Neural progenitor cell (in vitro differentiated cells): ENCODE data around the gene SLC38A1. TPM values are rescaled to one million over a fixed set of nuclear protein-coding genes. Genes with fewer than 3 reads are reported as not detected.
A peak's percentile ranks its signal among the peaks of the same experiment; 100 is the strongest.

Source experiments
- DNase-seq: peaks from one replicate; pipeline ENCODE4 v3.0.0-alpha.2; 2016; ENCODE audit warnings: low spot score
- H2AFZ ChIP-seq: fragments of 200-600 bp; sonication (generic); replicated peaks from 2 replicates; pipeline ENCODE4 v1.6.1; 2016; ENCODE audit warnings: antibody characterized with exemption
- H3F3A ChIP-seq: fragments of 200-600 bp; sonication (generic); 2 replicates; pipeline ENCODE4 v1.6.1; 2016; ENCODE audit warnings: antibody characterized with exemption, low read depth
- H3K27ac ChIP-seq: fragments of 200-600 bp; sonication (generic); 2 replicates; pipeline ENCODE4 v1.5.1; 2016; ENCODE audit warnings: mild to moderate bottlenecking
- H3K27me3 ChIP-seq: fragments of 200-600 bp; sonication (generic); 2 replicates; pipeline ENCODE4 v1.6.1; 2016; ENCODE audit warnings: mild to moderate bottlenecking, moderate library complexity
- H3K36me3 ChIP-seq: fragments of 200-600 bp; sonication (generic); 2 replicates; pipeline ENCODE4 v1.5.1; 2016
- H3K4me1 ChIP-seq: fragments of 200-600 bp; sonication (generic); 2 replicates; pipeline ENCODE4 v1.6.1; 2016; ENCODE audit warnings: mixed run types
- H3K4me2 ChIP-seq: fragments of 200-600 bp; sonication (generic); 2 replicates; pipeline ENCODE4 v1.6.1; 2016
- H3K4me3 ChIP-seq: fragments of 200-600 bp; sonication (generic); 2 replicates; pipeline ENCODE4 v1.5.1; 2016
- H3K79me2 ChIP-seq: fragments of 200-600 bp; sonication (generic); 2 replicates; pipeline ENCODE4 v1.6.1; 2016; ENCODE audit warnings: low read depth
- H3K9ac ChIP-seq: fragments of 200-600 bp; sonication (generic); 2 replicates; pipeline ENCODE4 v1.6.1; 2016
- H3K9me3 ChIP-seq: fragments of 200-600 bp; sonication (generic); 2 replicates; pipeline ENCODE4 v1.5.1; 2016; ENCODE audit warnings: low read depth
- H4K20me1 ChIP-seq: fragments of 200-600 bp; sonication (generic); 2 replicates; pipeline ENCODE4 v1.6.1; 2016; ENCODE audit warnings: low read depth
- H3K27ac Mint-ChIP-seq: 3 replicates; pipeline ENCODE4 v1.8.0; 2021; ENCODE audit warnings: mixed read lengths
- H3K27me3 Mint-ChIP-seq: 2 replicates; pipeline ENCODE4 v1.8.0; 2022; ENCODE audit warnings: low read depth, mild to moderate bottlenecking, inconsistent platforms, moderate library complexity, mixed read lengths; ENCODE audit not compliant: insufficient read depth
- H3K36me3 Mint-ChIP-seq: 3 replicates; pipeline ENCODE4 v1.8.0; 2021; ENCODE audit warnings: mixed read lengths
- H3K4me1 Mint-ChIP-seq: 3 replicates; pipeline ENCODE4 v1.8.0; 2021; ENCODE audit warnings: mixed read lengths
- H3K4me3 Mint-ChIP-seq: 3 replicates; pipeline ENCODE4 v1.8.0; 2021; ENCODE audit warnings: mild to moderate bottlenecking, moderate library complexity, mixed read lengths
- H3K9me3 Mint-ChIP-seq: 3 replicates; pipeline ENCODE4 v1.8.0; 2020; ENCODE audit warnings: mixed read lengths
- CTCF ChIP-seq: fragments of 200-600 bp; sonication (generic); IDR thresholded peaks from 2 replicates; pipeline ENCODE4 v1.5.1; 2017; ENCODE audit warnings: antibody characterized with exemption, mild to moderate bottlenecking
- EZH2 ChIP-seq: fragments of 200-600 bp; sonication (generic); IDR thresholded peaks from 2 replicates; pipeline ENCODE4 v1.6.1; 2017; ENCODE audit warnings: antibody characterized with exemption, mild to moderate bottlenecking, moderate library complexity
- EZH2phosphoT487 ChIP-seq: fragments of 200-600 bp; sonication (generic); IDR thresholded peaks from 2 replicates; pipeline ENCODE4 v1.6.1; 2017; ENCODE audit warnings: antibody characterized with exemption
- total RNA-seq: library from RNA; depleted of rRNA; stranded (reverse); fragments of >200 nt; gene quantifications from 2 replicates; pipeline ENCODE4 v1.2.3, GENCODE V29; 2015; ENCODE audit warnings: low replicate concordance

SLC38A1 gene
- total RNA-seq, 1 donor from 2014 or later, result 142 TPM

DNA sequence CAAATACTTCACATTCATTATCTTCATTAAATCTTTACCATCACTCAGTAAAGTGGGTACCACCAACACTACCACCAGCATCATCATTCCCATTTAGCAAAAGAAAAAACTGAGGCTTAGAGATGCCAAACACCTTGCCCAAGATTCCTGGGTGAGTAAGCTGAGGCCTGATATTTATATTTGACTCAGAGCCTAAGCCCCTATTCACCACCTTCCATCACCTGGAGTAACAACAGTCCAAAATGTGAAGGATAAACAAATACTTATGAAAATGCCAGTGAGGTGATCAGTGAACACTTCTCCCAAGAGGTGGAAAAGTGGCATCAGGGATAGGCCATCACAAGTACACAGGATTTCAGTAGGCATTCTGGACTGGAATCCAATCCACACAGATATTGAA, 3.7 kb downstream of the SLC38A1 start:
- Histone ChIP-seq H3K27me3 (no peaks in the 10 kb centered on the region), H3F3A (peaks cover 18% of the 10 kb centered on the region), H3K4me3 (peak overlapping the region; percentile 91), H2AFZ (no peak overlapping the region), H4K20me1 (peaks cover 66% of the 10 kb centered on the region), H3K4me1 (peaks cover 69% of the 10 kb centered on the region), H3K9me3 (no peaks in the 10 kb centered on the region), H3K9ac (no peak overlapping the region), H3K27ac (no peak overlapping the region), H3K4me2 (peak overlapping the region; percentile 99), H3K79me2 (peaks cover 100% of the 10 kb centered on the region), H3K36me3 (no peaks in the 10 kb centered on the region)
- Mint-ChIP-seq H3K27me3 (peaks cover 7% of the 10 kb centered on the region), H3K9me3 (peaks cover 2% of the 10 kb centered on the region), H3K4me1 (peaks cover 9% of the 10 kb centered on the region), H3K27ac (no peak overlapping the region), H3K36me3 (peaks cover 9% of the 10 kb centered on the region), H3K4me3 (no peak overlapping the region)
- TF ChIP-seq EZH2phosphoT487, result no peak
- no peak for TF ChIP-seq CTCF
- DNase-seq, result no peak

DNA sequence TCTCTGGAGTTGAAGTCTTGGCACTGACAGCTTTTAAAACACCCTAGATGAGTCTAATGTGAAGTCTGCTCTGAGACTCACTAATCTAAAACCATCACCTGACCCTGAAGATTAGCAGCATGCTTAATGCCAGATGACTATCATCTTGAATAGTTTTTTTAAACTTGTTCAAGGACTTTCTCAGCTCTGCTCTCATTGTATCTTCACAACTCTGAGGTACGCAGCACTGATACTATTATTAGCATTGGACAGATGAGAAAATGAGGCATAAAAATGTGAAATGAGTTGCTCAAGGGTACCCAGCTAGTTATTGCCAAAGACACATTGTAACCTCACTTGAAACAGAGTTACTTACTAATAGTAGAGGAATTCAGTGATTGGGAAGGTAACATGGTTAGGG, 4.8 kb downstream of the SLC38A1 start:
- peaks cover 67% of the 10 kb centered on the region for H3K4me1 ChIP-seq
- no peak overlapping the region for H3K27ac Mint-ChIP-seq
- no peak for DNase-seq
- peak overlapping the region; percentile 99 for H3K4me2 ChIP-seq
- no peaks in the 10 kb centered on the region for H3K36me3 ChIP-seq
- no peak overlapping the region for H3K9ac ChIP-seq
- H3K4me3 ChIP-seq, result peak overlapping the region; percentile 9
- peaks cover 8% of the 10 kb centered on the region for H3F3A ChIP-seq
- H2AFZ ChIP-seq, result no peak overlapping the region
- H3K9me3 ChIP-seq, result no peaks in the 10 kb centered on the region
- H4K20me1 ChIP-seq, result peaks cover 71% of the 10 kb centered on the region
- peaks cover 9% of the 10 kb centered on the region for H3K4me1 Mint-ChIP-seq
- H3K27me3 ChIP-seq, result no peaks in the 10 kb centered on the region
- TF ChIP-seq CTCF (no peak), EZH2phosphoT487 (no peak), EZH2 (no peak)
- peaks cover 7% of the 10 kb centered on the region for H3K27me3 Mint-ChIP-seq
- H3K79me2 ChIP-seq, result peaks cover 100% of the 10 kb centered on the region
- H3K36me3 Mint-ChIP-seq, result peaks cover 10% of the 10 kb centered on the region
- peak overlapping the region; percentile 31 for H3K27ac ChIP-seq
- peaks cover 3% of the 10 kb centered on the region for H3K9me3 Mint-ChIP-seq
- H3K4me3 Mint-ChIP-seq, result no peak overlapping the region

- DNase-seq, result no peak
Measured at GRCh38 chr12:46263140-46264016, 5.5 kb downstream of the SLC38A1 start.

More at GRCh38 chr12:46263140-46264016, 5.5 kb downstream of the SLC38A1 start:
- Histone ChIP-seq H3K9me3 (no peaks in the 10 kb centered on the region), H3K27me3 (no peaks in the 10 kb centered on the region), H3K4me2 (peak overlapping the region; percentile 99), H3K79me2 (peaks cover 100% of the 10 kb centered on the region), H3K4me3 (peak overlapping the region; percentile 9), H3K4me1 (peaks cover 67% of the 10 kb centered on the region), H3K27ac (peak overlapping the region; percentile 31), H2AFZ (no peak overlapping the region), H3F3A (peaks cover 1% of the 10 kb centered on the region), H4K20me1 (peaks cover 71% of the 10 kb centered on the region), H3K9ac (no peak overlapping the region), H3K36me3 (no peaks in the 10 kb centered on the region)
- H3K4me1 Mint-ChIP-seq, result peaks cover 9% of the 10 kb centered on the region
- TF ChIP-seq CTCF (peak; percentile 57), EZH2 (no peak)
- H3K27me3 Mint-ChIP-seq, result peaks cover 3% of the 10 kb centered on the region
- peaks cover 5% of the 10 kb centered on the region for H3K9me3 Mint-ChIP-seq
- no peak overlapping the region for H3K4me3 Mint-ChIP-seq
- H3K36me3 Mint-ChIP-seq, result peaks cover 13% of the 10 kb centered on the region
- H3K27ac Mint-ChIP-seq, result no peak overlapping the region
